ENCODE results near the gene PPM1A.

PPM1A gene

DNA sequence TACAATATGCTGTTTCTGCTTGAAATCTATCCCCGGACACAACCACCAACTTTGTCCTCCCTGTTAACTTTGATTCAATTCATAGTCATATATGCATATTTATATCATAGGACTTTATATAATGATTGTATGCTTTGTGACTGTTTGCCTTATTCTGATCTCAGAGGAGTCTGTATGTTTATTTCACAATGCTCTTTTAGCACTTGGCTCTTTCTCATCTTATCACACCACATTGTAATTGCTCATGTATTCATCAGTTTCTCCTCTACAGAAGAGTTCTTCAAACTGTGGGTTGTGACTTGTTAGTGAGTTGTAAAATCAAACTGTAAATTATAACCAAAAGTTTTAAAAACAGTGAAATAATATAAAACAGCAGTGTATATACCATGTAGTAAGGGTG is 21.7 kb upstream of the PPM1A start:
- no peak for DNase-seq

GRCh38 chr14:60229614-60230013 is 19.4 kb upstream of the PPM1A start:
- DNase-seq = no peak

DNA sequence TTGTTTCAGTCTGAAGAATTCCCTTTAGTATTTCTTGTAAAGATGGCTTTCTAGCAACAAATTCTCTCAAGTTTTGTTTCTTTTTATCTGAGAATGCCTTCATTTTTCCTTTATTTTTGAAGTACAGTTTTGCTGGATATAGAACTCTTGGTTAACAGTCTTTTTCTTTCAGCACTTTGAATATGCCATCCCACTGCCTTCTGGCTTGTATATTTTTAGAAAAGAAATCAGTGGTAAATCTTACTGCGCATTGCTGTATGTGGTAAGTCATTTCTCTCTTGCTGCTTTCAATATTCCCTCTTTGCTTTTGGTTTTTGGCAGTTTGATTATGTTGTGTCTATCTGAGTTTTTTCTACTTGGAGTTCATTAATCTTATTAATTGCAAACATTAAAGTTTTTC is 16.8 kb upstream of the PPM1A start:
- DNase-seq = no peak

DNA sequence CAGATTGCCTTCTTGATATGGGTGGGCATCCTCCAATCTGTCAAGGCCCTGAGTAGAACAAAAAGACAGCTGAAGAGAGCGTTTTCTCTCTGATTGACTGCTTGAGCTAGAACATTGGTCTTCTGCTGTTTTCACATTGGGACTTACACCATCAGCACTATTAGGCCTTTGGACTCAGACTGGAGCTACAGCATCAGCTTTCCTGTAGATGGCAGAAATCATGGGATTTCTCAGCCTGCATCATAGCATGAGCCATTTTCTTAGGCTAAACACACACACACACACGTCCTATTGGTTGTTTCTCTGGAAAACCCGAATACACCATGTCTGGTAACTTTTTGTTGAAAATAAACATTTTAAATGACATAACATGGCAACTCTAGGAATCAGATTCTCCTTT is 15.8 kb upstream of the PPM1A start:
- no peak for DNase-seq

- DNase-seq = no peak
Measured at GRCh38 chr14:60233891-60234290, 15.1 kb upstream of the PPM1A start.

DNA sequence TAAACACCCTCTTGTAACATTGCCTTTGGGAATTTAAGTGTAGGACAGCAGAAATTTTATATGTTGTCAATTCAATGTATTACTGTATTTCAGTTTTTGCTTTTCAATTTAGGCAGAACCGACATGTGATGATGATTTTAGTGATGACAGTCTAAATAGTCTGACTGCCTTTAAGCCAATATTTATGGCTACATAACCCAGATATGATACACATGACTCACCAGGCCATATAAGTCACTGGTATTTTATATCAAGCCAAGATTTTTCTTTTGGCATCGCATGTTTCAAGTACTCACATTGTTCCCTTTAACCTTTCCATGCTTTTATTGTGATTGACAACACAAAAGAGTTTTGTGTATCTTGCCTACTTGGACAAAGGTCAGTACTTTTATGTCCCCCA is 13.6 kb upstream of the PPM1A start:
- no peak for DNase-seq

- DNase-seq = no peak
Measured at GRCh38 chr14:60238955-60239354, 10.1 kb upstream of the PPM1A start.

DNA sequence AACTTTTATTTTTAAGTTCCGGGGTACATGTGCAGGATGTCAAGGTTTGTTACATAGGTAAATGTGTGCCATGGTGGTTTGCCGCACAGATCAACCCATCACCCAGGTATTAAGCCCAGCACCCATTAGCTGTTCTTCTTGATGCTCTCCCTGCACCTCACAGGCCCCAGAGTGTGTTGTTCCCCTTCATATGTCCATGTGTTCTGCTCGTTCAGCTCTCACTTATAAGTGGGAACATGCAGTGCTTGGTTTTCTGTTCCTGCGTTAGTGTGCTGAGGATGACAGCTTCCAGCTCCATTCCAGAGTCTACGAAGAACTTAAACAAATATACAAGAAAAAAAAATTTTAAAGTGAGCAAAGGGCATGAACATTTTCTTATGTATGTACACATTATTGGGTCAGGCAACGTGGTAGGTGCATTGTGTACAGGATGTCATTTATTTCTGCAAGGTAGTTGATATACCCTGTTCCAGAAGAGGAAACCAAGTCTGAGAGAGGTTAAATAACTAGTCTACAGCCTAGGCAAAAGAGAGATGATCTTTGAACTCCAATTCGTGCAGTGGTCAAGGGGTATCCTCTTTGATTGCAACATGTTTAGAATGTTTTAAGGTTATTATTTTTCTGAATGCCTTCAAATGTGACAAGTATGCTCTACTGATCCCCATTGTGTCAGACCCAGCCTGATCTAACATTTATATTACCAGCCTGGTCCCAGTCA is 8.7 kb upstream of the PPM1A start:
- no peak for DNase-seq

DNA sequence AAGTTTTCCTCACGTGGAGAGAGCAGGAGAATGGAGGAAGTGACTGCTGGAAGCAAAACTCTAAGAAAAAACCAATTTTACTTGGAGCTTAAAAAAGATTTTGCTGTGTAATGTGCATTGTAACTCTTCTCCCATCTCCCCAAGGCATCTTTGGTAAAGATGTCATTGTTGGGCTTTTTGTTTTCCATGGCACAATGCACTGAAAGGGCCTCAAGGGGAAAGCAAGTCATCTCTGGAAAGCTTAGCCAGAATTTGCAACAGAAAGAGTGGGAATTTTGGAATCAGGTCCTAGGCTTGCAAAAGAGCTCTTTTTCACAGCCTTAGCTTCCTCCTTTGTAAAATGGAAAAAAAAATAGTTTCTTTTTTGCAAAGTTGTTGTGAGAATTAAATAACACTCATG is 7.9 kb upstream of the PPM1A start:
- no peak for DNase-seq

- DNase-seq = no peak
Measured at GRCh38 chr14:60242429-60242828, 6.6 kb upstream of the PPM1A start.

GRCh38 chr14:60245380-60246177 is 3.4 kb upstream of the PPM1A start:
- no peak for DNase-seq

- peak; percentile 66 for DNase-seq
Measured at GRCh38 chr14:60247994-60248696, 876 bp upstream of the PPM1A start.

DNA sequence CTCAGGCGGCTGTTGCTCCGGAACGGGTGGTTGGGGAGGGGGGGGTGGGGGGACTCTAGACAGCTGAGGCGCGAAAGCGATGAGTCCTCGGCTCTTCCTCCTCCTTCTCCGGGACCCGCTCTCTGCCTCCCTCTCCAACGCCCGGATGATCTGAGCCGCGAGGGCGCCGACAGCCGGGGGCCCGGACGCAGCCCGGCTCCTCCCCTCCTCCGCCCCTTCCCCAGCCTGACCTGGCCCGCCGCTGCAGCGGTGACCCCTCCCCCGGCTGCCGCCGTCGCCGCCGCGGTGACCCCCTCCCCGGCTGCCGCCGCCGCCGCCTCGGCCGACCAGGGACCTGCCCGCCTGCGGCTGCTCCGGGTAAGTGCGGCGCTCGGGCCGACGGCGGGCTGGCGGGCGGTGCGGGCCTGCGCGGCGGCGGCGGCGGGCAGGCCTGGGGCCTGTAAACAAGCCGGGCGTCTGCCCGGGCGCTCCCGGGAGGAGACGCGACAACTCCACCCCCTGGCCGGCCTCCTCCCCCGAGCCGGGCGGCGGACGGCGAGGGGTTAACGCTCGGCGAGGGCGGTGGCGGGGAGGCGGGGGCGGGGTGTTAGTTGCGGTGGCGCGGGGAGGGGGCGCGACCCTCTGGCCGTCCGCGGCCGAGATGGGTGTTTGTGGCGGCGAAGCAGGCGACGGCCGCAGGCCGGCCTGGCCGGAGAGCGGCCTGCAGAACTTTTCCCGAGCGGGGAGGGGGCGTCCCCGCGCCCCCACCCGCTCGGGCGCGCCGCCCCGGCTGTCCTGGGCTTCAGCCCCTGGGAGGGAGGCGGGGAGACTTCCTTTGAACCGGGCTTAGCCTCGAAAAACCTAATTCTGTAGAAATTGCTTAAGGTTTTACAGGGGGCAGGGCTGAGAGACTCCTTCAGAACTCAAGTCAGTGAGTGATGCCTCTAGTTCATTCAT is 568 bp downstream of the PPM1A start:
- peak; percentile 38 for DNase-seq

DNA sequence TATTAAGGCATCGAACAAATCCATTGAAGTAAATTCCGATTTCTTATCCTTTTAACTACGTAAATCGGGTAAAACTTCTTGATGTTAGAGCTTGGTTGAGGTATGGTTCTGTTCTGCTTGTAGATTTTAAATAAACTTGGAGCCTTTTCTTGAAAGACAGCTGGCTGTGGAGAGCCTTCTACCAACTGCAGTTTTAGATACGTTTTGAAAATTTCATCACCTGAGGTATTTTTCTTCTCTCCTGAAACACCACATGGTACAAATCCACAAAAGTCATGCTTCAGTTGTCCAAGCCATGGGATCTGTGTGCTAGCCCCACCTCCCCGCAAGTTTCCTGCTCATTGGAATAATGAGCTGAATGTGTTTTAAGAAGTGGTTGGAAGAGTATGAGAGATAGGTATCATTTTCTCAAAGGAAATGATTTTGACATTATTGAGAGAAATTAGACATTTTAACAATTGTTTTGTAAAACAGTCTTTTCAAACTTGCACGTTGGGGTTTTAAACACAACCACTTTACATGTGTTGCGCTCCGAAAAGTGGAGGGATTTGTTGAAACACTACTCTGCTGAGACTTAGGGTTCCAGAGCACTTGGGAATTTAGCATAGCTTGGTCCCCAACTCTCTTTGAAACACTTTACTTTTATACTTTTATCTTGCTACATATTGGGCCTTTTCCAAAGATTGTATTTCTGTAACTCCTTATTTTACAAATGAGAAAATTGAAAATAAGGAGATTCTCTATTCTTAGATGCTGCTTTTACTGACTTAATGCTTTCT is 1.4 kb downstream of the PPM1A start:
- DNase-seq = no peak

DNA sequence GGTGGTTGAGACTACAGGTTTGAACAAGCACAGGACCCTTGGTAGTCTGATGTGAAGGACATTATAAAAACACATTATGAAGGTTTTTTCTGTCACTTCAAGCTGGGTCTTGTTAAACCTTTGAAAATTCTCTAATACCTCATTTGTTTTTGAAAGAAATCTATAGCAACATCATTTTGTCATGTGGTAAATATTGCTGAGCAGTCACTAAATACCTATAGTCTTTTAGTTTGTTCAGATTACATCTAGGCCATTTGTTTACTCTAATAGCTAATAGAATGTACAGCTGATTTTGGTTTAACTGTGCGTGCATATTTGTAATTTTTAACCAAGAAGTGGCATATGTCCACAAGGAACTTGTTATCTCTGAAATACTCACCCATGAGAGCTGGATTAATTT is 2.9 kb downstream of the PPM1A start:
- no peak for DNase-seq

DNA sequence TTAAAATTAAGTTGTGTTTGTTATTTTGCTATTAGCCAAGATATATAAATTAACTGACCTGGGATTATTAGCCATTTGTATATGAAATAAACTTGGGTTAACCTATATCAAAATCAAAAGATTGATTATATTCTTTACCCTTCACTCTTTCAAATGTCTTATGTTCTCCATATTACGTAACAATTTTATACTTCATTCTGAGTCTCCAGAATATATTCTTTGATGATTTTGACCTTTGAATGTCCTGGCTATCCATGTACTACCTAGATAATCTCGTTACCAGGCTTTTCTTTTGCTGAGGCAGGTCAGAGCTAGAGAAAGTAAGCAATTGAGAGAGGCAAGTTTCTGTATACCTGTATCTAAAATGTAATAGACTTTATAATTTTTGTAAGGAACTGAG is 3.6 kb downstream of the PPM1A start:
- DNase-seq = no peak

GRCh38 chr14:60253649-60254048 is 4.6 kb downstream of the PPM1A start:
- DNase-seq = no peak

DNA sequence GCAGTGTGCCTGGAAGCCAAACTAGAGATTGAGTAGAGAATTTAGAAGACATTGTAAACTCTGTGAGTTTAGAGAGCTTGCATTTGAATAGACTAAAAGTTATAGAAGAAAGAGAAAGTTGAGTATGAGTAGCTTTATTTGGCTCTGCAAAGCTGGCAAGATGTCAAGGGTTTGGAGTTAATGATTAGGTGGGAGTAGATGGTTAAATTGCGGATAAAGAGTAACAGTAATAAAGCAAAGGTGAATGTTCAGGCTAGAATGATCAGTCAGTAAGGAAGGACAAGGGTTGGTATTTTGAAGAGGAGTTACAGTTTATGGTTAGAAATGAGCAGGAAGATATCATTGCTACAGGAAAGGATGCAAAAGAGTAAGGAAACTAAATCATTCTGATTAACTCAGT is 5.2 kb downstream of the PPM1A start:
- no peak for DNase-seq

- DNase-seq = no peak
Measured at GRCh38 chr14:60257865-60258264, 8.8 kb downstream of the PPM1A start.

GRCh38 chr14:60265163-60265562 is 16.1 kb downstream of the PPM1A start:
- DNase-seq = no peak

- DNase-seq = no peak
Measured at GRCh38 chr14:60266021-60266937, 17.3 kb downstream of the PPM1A start.
